Measurements from ENCODE around the gene STMP1. TPM values are rescaled to one million over a fixed set of nuclear protein-coding genes. Genes with fewer than 3 reads are reported as not detected.

STMP1 gene
- total and polyA plus RNA-seq, 2 experiments from 2014 or later: 23.0 to 78.4 TPM

- TF ChIP-seq CTCF (conservative IDR thresholded peaks at IDR 0.05; ENCODE audit: low read depth in 2 of 2) (peak in 1 of 2 experiments; percentile 20; a peak in 1 of 4 replicates), ZNF114 (CRISPR knock-in tag; IDR thresholded peaks at IDR 0.05) (no peak), POLR2AphosphoS5 (IDR thresholded peaks at IDR 0.05; ENCODE audit: low read depth) (no peak)
- no peak overlapping the region for H3K4me3 Mint-ChIP-seq
- peaks cover 7% of the 10 kb centered on the region for H3K27me3 Mint-ChIP-seq (ENCODE audit: insufficient read depth, low read depth, poor library complexity)
- Histone ChIP-seq H3K36me3 (ENCODE audit: insufficient read depth) (peaks cover 8% of the 10 kb centered on the region; the same call in 1 of the 2 replicates), H3F3A (replicated peaks; ENCODE audit: low read depth) (0 out of 2 replicates have a peak, but pooled peaks cover 5% of the 10 kb centered on the region), H3K4me2 (no peak overlapping the region), H3K4me3 (no peak overlapping the region), H3K9me2 (ENCODE audit: insufficient read depth) (no peaks in the 10 kb centered on the region), H4K20me1 (replicated peaks; ENCODE audit: insufficient read depth) (no peaks in the 10 kb centered on the region), H3K4me1 (ENCODE audit: insufficient read depth) (no peaks in the 10 kb centered on the region), H3K27me3 (ENCODE audit: insufficient read depth) (no peaks in the 10 kb centered on the region), H2AFZ (no peak overlapping the region), H3K27ac (ENCODE audit: low read depth) (peak overlapping the region; percentile 21), H3K79me2 (replicated peaks; ENCODE audit: insufficient read depth) (no peaks in the 10 kb centered on the region)
- ATAC-seq: peak; percentile 88
- no peaks in the 10 kb centered on the region for H3K9me3 Mint-ChIP-seq
- H3K27ac Mint-ChIP-seq: peak overlapping the region; percentile 52
- peak; percentile 44 for DNase-seq (ENCODE audit: low spot score)
- peaks cover 11% of the 10 kb centered on the region for H3K4me1 Mint-ChIP-seq
- peaks cover 23% of the 10 kb centered on the region; the same call in 2 of the 3 replicates for H3K36me3 Mint-ChIP-seq (ENCODE audit: low read depth)
Observed at GRCh38 chr7:135653340-135654080, 8.8 kb upstream of the STMP1 start.

GRCh38 chr7:135658564-135658963 lies 3.8 kb upstream of the STMP1 start:
- peaks cover 10% of the 10 kb centered on the region; the same call in 2 of the 3 replicates for H3K4me1 Mint-ChIP-seq
- no peak overlapping the region for H3K4me3 Mint-ChIP-seq
- Histone ChIP-seq H3K36me3 (ENCODE audit: insufficient read depth) (no peaks in the 10 kb centered on the region), H3K27ac (ENCODE audit: low read depth) (no peak overlapping the region), H3K4me2 (no peak overlapping the region), H4K20me1 (replicated peaks; ENCODE audit: insufficient read depth) (no peaks in the 10 kb centered on the region), H3F3A (replicated peaks; ENCODE audit: low read depth) (peaks cover 5% of the 10 kb centered on the region; the same call in 1 of the 2 replicates), H2AFZ (peak overlapping the region; percentile 65; the same call in 1 of the 2 replicates), H3K4me3 (no peak overlapping the region), H3K79me2 (replicated peaks; ENCODE audit: insufficient read depth) (peaks cover 11% of the 10 kb centered on the region), H3K4me1 (ENCODE audit: insufficient read depth) (peaks cover 14% of the 10 kb centered on the region), H3K9me2 (ENCODE audit: insufficient read depth) (no peaks in the 10 kb centered on the region), H3K27me3 (ENCODE audit: insufficient read depth) (no peaks in the 10 kb centered on the region)
- no peaks in the 10 kb centered on the region; the same call in 2 of the 3 replicates for H3K9me3 Mint-ChIP-seq
- H3K27ac Mint-ChIP-seq: no peak overlapping the region
- ATAC-seq (no peak), DNase-seq (ENCODE audit: low spot score) (no peak)
- 0 out of 3 replicates have a peak, but pooled peaks cover 2% of the 10 kb centered on the region for H3K36me3 Mint-ChIP-seq (ENCODE audit: low read depth)
- H3K27me3 Mint-ChIP-seq (ENCODE audit: insufficient read depth, low read depth, poor library complexity): peaks cover 5% of the 10 kb centered on the region
- no peak for TF ChIP-seq EZH2phosphoT487 (IDR thresholded peaks at IDR 0.05; ENCODE audit: unreplicated experiment)
- no peak for TF ChIP-seq EZH2 (IDR thresholded peaks at IDR 0.05; ENCODE audit: low read depth, unreplicated experiment)
- no peak for TF ChIP-seq ZNF331 (CRISPR knock-in tag; IDR thresholded peaks at IDR 0.05; ENCODE audit: low read depth)
- TF ChIP-seq ZNF462 (CRISPR knock-in tag; IDR thresholded peaks at IDR 0.05): no peak
- no peak for TF ChIP-seq CTCF (conservative IDR thresholded peaks at IDR 0.05; ENCODE audit: low read depth in 2 of 2)
- no peak for TF ChIP-seq JUNB (IDR thresholded peaks at IDR 0.05; ENCODE audit: unreplicated experiment)
- no peak for TF ChIP-seq CREB1 (CRISPR knock-in tag; IDR thresholded peaks at IDR 0.05; ENCODE audit: low read depth)
- no peak for TF ChIP-seq NANOG (IDR thresholded peaks at IDR 0.05; ENCODE audit: borderline replicate concordance)
- no peak for TF ChIP-seq POLR2AphosphoS5 (IDR thresholded peaks at IDR 0.05; ENCODE audit: low read depth)
